NCI-H2107 treated with DMSO at 0.1 percent for 48 hours (cell line): ENCODE results near the gene RASAL1.

Experiments
- DNase-seq: peaks from one replicate; lab custom pipeline; 2025; ENCODE audit not compliant: unreplicated experiment; lab: John Stamatoyannopoulos, UW

RASAL1 gene, protein sequence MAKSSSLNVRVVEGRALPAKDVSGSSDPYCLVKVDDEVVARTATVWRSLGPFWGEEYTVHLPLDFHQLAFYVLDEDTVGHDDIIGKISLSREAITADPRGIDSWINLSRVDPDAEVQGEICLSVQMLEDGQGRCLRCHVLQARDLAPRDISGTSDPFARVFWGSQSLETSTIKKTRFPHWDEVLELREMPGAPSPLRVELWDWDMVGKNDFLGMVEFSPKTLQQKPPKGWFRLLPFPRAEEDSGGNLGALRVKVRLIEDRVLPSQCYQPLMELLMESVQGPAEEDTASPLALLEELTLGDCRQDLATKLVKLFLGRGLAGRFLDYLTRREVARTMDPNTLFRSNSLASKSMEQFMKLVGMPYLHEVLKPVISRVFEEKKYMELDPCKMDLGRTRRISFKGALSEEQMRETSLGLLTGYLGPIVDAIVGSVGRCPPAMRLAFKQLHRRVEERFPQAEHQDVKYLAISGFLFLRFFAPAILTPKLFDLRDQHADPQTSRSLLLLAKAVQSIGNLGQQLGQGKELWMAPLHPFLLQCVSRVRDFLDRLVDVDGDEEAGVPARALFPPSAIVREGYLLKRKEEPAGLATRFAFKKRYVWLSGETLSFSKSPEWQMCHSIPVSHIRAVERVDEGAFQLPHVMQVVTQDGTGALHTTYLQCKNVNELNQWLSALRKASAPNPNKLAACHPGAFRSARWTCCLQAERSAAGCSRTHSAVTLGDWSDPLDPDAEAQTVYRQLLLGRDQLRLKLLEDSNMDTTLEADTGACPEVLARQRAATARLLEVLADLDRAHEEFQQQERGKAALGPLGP

DNA sequence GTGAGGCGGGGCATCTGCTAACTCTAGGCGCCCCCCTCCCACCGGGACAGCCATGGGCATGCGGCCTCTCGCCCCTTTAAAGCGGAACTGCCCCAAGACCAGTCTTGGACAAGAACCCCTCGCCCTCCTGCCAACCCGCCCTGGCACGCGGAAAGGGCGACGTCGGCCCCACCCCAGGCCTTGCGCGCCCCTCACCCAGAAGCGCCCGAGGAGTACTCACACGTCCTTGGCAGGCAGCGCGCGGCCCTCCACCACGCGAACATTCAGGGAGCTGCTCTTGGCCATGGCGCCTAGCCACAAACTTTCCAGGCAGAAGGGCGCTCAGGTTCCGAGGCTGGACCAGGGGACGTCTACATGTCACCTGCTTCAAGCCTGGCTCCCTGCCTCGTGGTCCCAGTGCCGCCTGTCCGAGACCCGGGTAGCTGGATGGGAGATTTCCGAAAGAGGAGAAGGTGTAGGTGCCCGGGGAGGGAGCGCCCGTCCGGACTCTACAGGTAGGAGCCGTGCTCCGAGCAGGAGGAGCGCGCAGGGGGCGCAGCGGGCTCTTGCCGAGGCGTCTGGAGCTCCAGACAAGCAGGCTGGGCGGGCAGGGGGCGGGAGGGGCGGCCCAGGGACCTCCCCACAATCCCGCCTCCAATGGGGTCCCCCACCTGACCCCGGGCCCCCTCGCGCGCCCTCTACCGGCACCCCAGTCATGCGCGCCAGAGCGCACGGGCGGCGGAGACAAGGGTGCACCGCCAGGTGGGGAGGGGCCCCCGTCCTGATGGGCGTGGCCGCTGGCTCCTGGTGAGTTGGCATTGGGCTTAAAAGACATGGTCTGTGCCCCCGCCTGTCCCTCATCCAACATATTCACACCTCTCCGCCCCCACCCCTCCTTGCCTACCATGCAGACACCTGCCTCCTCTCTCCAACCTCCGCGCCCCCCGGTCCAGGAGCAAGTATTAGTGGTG is at the start of gene RASAL1:
TSS of gene RASAL1 (minus strand) at position 584 of the 950 bp plus-strand sequence. CDS start at position 285, 299 bp downstream.
- peak; percentile 35 for DNase-seq

DNA sequence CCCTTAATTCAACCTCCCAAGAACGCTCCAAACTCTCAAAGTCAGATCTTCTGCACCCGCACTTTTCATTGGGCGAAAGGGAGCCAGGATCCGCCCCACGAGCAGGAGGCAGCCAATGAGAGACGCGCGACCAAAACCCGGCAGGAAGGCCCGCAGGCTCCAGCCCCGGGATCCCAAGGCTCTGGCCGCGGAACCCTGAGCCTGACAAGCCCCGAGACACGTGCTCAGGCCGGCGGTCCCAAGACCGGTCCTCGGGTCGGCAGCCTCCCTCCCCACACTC is 49.3 kb upstream of the RASAL1 start:
- DNase-seq: peak; percentile 80

DNA sequence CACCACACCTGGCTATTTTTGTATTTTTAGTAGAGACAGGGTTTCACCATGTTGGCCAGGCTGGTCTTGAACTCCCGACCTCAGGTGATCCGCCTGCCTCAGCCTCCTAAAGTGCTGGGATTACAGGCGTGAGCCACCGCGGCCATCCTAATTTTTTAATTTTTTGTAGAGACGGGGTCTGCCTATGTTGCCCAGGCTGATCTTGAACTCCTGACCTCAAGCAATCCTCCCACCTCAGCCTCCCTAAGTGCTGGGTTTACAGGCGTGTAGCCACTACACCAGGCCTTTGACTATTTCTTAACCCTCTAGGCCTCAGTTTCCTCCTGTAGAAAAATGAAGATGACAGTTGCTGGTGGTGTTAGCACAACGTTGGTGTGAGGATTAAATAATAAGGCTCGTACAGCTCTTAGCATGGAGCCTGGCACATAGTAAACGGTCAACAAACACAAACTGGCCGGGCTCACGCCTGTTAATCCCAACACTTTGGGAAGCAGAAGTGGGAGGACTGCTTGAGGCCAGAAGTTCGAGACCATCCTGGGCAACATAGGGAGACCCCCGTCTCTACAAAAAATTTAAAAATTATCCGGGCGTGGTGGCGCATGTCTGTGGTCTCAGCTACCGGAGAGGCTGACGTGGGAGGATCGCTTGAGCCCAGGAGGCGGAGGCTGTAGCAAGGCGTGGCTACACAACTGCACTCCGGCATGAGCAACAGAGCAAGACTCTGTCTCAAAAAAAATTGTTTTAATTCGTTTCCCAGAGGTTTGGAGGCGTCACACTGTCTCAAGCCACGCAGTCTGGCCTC is 48.7 kb upstream of the RASAL1 start:
- no peak for DNase-seq

DNA sequence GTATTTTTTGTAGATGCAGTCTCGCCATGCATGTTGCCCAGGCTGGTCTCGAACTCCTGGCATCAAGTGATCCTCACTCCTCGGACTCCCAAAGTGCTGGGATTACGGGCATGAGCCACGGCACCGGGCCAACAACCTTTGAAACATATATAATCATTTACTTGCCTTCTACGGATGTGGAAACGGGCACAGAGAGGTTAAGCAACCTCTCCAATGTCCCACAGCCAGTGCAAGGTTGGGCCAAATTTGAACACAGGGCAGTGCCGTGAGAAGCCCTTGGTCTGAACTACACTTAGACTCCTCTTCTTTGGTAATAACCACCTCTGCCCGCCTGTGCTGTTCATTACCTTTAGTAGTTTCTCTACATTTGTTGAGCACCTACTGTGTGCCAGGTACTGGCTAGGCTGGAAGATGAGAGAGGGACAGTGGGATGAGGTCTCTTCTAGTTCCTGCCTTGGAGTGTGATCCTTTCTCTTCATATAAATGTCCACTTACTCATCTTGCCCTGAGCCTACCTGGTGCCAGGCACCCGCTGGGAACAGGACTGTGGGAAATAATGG is 47.5 kb upstream of the RASAL1 start:
- no peak for DNase-seq

DNA sequence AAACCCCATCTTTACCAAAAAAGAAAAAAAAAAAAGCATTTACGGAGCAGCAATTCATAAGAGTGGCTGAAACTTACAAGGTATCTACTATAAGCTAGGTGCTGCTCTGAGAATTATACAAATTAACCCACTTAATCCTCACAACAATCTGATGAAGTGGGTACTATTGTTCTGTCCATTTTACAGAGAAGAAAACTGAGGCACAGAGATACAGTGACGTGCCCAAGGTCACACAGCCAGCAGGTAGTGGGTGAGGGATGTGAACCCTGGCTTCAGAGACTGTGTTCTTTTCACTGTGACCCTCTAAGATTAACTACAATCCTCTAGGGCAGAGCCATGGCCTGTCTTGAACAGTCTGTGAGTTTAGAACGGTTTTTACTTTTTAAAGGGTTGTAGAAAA is 46.4 kb upstream of the RASAL1 start:
- no peak for DNase-seq

DNA sequence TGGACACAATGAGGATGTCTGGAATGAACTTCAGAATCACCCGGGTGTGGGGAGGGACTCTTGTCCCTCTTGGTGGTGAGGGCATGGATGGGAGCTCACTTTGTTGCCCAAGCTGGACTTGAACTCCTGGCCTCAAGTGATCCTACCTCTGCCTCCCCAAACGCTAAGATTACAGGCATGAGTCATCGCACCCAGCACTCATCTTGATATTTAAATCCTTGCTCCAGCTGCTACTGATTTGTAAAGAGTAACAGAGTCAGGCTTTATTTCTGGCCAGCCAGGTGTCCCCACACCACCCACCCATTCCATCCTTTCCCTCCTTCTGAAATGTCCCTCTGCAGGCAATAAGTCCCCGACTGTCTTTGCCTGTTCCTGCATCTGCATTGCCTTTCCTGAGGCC is 44.8 kb upstream of the RASAL1 start:
- DNase-seq: no peak

DNA sequence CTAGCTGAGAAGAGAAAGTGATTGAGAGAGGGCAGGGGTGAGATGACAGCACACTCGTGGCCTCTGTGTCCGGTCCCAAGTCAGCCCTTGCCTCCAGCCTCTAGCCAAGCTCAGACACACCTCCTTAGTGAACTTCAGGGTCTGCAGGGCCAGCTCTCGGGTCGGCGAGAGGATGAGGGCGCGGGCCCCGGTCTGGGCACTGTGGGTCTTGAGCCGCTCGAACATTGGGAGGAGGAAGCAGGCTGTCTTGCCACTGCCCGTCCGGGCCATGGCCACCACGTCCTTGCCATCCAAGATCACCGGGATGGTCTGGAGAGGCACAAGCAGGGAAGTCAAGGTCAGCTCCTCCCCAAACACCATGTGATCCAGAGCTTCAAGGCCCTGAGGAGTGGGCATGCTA is 43.5 kb upstream of the RASAL1 start:
- DNase-seq: no peak

DNA sequence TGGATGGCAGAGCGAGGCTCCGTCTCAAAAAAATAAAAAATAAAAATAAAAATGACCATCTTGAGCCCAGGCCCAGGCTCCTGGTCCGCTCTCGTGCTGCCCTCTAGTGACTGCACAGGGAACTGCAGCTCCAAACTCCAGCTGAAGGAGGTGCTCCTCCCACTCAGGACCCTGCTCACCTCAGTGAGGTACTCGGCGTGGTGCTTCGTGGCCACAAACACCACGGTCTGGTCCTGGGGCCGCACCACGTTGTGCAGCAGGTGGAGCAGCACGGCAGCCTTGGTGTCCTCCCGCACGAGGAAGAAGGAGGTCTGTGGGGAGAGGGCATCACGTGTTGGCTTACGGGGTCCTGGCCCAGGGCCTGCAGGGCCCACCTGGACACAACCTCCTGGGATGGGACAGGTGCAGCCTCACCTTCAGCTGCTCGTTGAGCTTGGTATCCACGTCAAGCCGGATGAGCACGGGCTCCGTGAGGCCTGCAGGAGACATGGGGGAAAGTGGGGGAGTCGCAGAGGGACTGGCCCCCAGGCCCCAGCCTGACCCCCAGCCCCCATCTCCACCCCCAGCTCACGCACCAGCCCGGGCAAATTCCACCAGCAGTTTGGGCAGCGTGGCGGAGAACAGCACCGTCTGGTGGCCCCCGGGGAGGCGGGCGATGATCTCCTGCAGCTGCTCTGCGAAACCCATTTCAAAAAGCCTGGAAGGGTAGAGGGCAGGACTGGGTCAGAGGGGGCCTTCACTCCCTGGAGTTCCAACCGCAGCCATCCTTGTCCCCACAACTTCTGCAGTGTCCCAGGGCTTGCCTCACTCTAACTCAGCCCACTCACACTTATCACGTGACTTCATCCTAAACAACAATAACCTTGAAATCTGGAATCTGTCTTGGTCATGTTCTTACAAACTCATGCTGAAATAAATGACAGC is 39.2 kb upstream of the RASAL1 start:
- peak; percentile 27 for DNase-seq

DNA sequence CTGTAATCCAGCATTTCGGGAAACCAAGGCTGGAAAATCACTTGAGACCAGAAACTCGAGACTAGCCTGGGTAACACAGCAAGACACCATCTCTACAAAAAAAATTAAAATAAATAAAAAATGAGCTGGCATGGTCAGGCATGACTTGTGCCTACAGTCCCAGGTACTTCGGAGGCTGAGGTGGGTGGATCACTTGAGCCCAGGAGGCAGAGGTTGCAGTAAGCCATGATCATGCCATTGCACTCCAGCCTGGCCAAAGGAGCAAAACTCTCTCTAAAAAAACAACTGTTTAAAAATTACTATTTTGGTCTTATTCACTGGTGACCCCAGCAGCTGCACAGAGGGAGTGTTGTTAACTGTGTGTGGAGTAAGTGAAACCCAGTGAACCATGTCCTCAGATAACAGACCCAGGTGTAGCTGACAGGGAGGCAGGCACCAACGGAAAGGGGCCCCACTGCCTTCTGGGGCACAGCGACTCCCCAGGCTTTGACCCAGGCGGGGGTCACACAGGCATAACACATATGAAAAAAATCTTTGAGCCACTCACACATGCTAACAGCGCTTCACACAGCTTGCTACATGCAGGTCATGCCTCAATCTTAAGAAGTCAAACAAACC is 37.6 kb upstream of the RASAL1 start:
- no peak for DNase-seq

DNA sequence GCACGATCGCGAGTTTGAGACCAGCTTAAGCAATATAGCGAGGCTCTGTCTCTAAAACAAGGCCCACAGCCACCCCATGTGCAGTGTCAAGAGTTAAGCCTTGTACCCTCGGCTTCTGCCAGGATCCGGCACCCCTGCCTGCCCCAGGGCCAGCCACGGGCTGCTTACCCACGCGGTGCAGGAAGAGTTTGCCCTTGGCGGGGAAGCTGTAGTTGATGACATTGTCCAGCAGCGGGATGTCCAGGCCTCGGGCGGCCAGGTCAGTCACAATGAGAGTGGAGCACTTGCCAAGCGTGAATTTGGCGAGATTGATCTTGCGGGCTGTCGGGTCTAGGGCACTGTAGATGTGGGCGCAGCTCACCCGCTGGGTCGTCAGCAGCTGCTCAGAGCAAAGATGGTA is 36.6 kb upstream of the RASAL1 start:
- no peak for DNase-seq

DNA sequence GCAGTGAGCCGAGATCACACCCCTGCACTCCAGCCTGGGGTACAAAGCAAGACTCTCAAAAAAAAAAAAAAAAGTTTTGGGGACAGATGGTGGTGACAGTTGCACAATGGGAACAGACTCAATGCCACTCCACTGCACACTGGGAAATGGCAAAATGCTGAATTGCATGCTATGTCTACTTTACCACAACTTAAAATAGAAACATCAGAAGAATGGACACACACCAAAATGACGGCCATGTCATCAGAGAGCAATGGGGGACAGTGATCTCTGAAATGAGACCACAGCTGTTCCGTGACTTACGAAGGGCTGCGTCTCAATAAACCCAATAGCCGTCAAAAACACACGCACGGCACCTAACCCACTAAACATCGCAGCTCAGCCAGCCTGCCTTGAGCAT is 36.0 kb upstream of the RASAL1 start:
- no peak for DNase-seq

DNA sequence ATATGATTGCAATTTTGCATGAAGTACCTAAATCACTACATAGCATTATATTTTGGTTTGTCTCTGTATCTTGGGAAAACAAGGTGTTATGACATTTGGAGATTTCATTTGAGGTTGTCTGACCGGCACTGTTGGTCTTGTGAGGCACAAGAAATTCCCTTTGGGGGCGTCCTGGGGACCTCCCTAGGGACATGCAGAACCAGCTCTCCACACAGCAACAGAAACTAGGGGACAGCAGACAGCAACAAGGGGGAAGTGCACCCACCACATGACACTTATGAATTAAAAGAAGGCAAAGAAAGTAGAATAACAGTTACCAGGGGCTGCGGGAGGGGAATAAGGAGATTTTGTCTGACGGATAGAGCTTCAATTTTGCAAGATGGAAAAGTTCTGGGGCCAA is 35.4 kb upstream of the RASAL1 start:
- no peak for DNase-seq

DNA sequence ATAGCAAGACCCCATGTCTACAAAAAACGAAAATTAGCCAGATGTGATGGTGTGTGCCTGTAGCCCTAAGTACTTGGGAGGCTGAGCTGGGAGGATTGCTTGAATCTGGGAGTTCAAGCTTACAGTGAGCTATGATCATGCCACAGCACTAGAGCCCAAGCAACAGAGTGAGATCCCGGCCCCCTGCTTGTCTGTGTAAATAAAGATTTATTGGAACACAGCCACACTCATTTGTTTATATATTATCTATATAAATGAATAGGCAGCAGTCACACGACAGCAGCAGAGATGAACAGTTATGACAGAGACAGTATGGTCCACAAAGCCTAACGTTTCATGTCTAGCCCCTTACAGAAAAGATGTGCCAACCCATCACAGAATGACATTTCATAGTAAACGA is 34.9 kb upstream of the RASAL1 start:
- no peak for DNase-seq

DNA sequence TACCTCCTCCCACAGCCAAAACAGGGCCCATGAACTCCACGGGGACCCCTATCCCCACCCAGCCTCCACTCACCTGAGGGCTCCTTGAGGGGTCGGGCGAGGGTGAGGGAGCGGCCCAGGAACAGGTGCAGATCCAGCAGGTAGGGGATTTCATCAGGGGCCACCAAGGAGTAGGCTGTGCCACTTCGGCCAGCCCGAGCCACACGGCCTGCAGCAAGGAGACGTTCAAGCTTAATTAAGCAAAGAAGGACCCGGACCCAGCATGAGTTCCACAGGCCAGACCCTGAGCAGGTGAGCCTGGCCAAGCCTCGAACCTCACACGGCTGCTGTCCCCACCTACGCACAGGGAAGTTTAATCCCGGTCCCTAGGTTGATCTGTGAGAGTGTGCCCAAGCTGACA is 34.1 kb upstream of the RASAL1 start:
- DNase-seq: no peak

DNA sequence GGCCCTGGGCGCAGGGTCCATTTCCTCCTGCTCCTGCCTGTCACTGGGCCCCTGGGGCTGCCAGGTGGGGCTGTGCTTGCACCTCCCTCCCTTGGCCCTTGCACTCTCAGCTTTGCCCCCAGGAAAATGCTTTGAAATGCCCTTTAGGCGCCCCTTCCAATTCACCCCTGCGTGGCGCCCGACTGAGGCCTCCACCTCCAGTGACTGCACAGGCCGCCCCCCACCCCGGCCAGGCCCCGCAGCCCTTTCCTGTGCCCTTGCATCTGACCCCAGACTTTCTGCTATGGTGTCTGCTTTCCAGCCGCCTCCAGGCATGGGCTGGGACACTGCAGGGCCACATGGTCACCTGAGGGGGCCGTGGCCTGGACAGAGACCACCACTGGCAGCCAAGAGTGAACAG is 32.3 kb upstream of the RASAL1 start:
- DNase-seq: no peak

DNA sequence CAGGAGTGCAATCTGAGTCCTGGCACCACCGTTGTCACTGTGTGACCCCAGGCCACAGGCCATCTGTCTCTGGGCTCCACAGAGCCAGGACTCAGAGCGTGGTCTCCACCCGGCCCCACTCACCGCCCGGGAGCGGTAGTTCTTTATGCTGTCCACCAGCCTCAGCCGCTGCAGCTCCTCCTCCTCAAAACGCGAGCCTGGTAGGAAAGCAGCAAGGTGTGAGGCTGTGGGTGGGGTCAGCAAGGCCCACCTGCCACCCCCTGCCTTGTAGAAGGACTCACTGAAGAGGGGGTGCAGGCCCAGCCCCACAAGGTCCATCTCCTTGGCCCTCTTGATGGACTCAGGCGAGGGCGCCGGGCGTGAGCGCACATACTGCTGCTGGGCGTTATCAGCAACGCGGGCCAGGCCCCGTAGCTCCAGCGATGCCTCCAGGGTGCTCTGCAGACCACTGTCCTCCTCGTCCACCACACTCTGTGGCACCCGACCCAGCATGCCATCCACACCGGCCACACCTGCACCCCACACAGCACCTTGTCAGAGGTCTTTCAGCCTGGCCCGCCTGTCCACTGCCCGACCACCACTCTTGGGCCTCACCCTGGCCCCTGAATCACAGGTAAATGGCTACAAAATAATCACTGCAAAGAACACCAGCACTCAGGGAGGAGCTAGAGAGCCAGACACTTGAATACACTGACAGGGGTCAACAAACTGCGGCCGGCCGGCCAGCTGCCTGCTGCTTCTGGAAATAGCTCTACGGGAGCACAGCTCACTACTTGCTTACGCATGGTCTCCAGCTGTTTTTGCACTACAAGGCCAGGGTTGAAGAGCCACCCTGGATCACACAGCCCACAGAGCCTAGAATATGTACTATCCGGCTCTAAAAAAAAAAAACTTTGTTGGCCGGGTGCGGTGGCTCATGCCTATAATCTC is 30.2 kb upstream of the RASAL1 start:
- no peak for DNase-seq

DNA sequence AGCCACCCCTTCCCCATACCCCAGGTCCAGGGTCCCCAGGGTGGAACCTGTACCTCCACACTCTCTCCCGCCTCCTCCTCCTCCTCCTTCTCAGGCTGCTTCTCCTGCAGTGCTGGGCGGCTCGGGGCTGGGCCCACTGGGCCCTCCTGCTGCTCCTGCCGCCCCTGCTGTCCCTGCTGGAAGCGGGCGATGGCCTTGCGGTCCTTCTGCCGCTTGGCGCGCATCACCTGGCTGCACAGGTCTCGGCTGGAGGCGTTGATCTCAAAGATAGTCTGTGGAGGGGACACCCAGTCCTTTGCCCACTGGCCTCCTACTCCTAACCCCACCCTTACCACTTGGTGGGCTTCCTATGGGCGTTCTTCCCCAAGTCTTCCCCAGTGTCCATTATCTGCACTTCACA is 28.5 kb upstream of the RASAL1 start:
- no peak for DNase-seq

DNA sequence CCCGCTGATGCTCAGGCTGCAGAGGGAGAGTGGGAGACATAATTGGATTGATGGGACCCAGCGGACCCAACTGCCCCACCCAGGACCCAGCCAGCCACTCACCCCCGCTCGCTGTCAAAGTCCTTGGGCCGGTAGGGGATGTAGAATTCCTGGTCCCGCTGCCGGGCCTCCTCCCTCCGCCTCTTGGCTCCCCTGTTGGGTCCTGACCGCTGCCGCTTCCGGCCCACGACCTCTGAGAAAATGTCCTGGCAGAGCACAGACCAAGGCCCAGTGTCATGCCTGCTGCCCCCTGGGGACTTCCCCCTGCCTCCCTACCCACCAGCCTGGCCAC is 27.4 kb upstream of the RASAL1 start:
- DNase-seq: no peak
